NCI-H1436 treated with DMSO at 0.1 percent for 48 hours (cell line): ENCODE results near the gene LRRK1.

Source experiments
- DNase-seq: peaks from one replicate; lab custom pipeline; 2025; lab: John Stamatoyannopoulos, UW

The LRRK1 gene

GRCh38 chr15:101023501-101024072 is 104.4 kb downstream of the LRRK1 start:
- no peak for DNase-seq

- no peak for DNase-seq
Observed at GRCh38 chr15:101024073-101024695, 105.0 kb downstream of the LRRK1 start.

- DNase-seq = no peak
Observed at GRCh38 chr15:101024706-101025500, 105.7 kb downstream of the LRRK1 start.

GRCh38 chr15:101025501-101025885 is 106.3 kb downstream of the LRRK1 start:
- no peak for DNase-seq

- no peak for DNase-seq
Observed at GRCh38 chr15:101025896-101026631, 106.9 kb downstream of the LRRK1 start.

- no peak for DNase-seq
Observed at GRCh38 chr15:101026656-101027272, 107.6 kb downstream of the LRRK1 start.

- DNase-seq = no peak
Observed at GRCh38 chr15:101027273-101027901, 108.2 kb downstream of the LRRK1 start.

GRCh38 chr15:101027920-101028319 is 108.8 kb downstream of the LRRK1 start:
- DNase-seq = no peak

- DNase-seq = no peak
Observed at GRCh38 chr15:101028321-101028720, 109.2 kb downstream of the LRRK1 start.

- no peak for DNase-seq
Observed at GRCh38 chr15:101028772-101029438, 109.7 kb downstream of the LRRK1 start.

GRCh38 chr15:101029971-101030661 is 111.0 kb downstream of the LRRK1 start:
- DNase-seq = no peak

- DNase-seq = no peak
Observed at GRCh38 chr15:101031213-101031612, 112.1 kb downstream of the LRRK1 start.

GRCh38 chr15:101033801-101034200 is 114.6 kb downstream of the LRRK1 start:
- no peak for DNase-seq

- no peak for DNase-seq
Observed at GRCh38 chr15:101035611-101036010, 116.5 kb downstream of the LRRK1 start.

- no peak for DNase-seq
Observed at GRCh38 chr15:101036189-101036588, 117.0 kb downstream of the LRRK1 start.

GRCh38 chr15:101037090-101037830 is 118.1 kb downstream of the LRRK1 start:
- no peak for DNase-seq

GRCh38 chr15:101038327-101039003 is 119.3 kb downstream of the LRRK1 start:
- DNase-seq = no peak

- no peak for DNase-seq
Observed at GRCh38 chr15:101039461-101039860, 120.3 kb downstream of the LRRK1 start.

- DNase-seq = no peak
Observed at GRCh38 chr15:101042320-101042719, 123.2 kb downstream of the LRRK1 start.
